ENCODE data around the gene CHRNA9.

CHRNA9 gene

GRCh38 chr4:40305328-40306170, 29.6 kb upstream of the CHRNA9 start:
- no peak for TF ChIP-seq ZFX (IDR thresholded peaks at IDR 0.05; ENCODE audit: borderline replicate concordance)
- TF ChIP-seq, protein P1, sequence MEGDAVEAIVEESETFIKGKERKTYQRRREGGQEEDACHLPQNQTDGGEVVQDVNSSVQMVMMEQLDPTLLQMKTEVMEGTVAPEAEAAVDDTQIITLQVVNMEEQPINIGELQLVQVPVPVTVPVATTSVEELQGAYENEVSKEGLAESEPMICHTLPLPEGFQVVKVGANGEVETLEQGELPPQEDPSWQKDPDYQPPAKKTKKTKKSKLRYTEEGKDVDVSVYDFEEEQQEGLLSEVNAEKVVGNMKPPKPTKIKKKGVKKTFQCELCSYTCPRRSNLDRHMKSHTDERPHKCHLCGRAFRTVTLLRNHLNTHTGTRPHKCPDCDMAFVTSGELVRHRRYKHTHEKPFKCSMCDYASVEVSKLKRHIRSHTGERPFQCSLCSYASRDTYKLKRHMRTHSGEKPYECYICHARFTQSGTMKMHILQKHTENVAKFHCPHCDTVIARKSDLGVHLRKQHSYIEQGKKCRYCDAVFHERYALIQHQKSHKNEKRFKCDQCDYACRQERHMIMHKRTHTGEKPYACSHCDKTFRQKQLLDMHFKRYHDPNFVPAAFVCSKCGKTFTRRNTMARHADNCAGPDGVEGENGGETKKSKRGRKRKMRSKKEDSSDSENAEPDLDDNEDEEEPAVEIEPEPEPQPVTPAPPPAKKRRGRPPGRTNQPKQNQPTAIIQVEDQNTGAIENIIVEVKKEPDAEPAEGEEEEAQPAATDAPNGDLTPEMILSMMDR (IDR thresholded peaks at IDR 0.05): no peak
- H3K27ac ChIP-seq: no peak overlapping the region

GRCh38 chr4:40306226-40306625, 28.9 kb upstream of the CHRNA9 start:
- TF ChIP-seq, protein P1 (IDR thresholded peaks at IDR 0.05): no peak
- no peak for TF ChIP-seq ZFX (IDR thresholded peaks at IDR 0.05; ENCODE audit: borderline replicate concordance)
- no peak overlapping the region for H3K27ac ChIP-seq

DNA sequence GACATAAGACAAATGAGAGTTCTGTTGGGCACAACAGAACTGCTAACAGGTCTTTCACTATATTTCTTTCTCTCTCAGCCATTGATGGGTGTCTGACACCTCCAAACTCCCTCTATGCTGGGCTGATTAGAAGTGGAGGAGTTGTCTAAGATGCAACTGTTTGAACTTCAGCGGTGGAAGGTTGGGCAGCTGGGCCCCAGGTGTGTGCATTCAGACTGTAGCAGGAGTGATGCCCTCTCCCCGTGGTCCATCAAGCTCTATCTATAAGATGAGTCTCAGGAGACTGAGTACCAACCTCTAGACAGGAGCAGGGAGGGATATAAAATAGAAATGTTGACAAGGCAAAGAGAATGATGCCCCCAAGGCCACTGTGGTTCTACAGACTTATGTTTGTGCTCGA, 28.2 kb upstream of the CHRNA9 start:
- TF ChIP-seq, protein P1 (IDR thresholded peaks at IDR 0.05): no peak
- no peak for TF ChIP-seq ZFX (IDR thresholded peaks at IDR 0.05; ENCODE audit: borderline replicate concordance)
- H3K27ac ChIP-seq: no peak overlapping the region

DNA sequence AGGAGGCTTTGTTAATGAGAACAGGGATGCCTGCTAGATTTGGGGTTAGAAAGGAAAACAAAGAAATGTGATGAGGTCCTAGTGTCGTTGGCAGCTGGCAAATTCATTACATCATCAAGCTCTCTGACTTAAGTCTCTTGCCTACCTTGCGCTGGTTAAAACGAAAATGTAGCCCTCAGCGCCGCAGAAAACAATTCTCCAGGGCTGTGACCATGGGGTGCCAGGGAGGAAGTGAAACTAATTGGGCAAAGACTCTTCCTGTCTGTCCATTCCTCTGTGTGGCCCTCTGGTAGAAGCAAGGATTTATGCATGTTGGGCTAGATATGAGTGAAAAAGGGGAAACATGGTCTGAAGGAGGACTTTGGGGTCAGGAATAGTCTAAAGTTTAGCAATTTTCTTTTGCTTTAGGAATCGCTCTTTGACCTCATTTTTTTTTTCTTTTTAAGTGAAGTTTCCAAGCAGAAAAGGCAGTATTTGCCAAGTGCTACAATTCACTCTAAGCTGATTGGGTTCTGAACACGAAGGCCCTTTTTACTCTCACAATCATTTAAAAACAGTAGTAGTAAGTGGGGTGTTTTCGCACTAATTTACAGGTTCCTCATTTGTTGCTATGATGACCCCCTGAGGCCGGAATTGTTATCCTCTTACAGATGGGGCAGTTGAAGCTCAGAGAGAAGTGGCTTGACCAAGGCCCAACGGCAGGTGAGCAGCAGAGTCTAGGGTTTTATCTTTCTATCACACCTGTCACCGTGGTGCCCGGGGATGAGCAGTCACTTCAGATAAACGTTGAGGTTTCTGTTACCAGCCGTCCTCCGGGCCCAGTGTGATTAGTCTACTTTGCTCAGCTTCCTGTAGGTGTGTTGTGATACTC, 27.3 kb upstream of the CHRNA9 start:
- TF ChIP-seq ZFX (IDR thresholded peaks at IDR 0.05; ENCODE audit: borderline replicate concordance): no peak
- TF ChIP-seq, protein P1 (IDR thresholded peaks at IDR 0.05): no peak
- no peak overlapping the region for H3K27ac ChIP-seq

GRCh38 chr4:40308528-40309122, 26.5 kb upstream of the CHRNA9 start:
- TF ChIP-seq ZFX (IDR thresholded peaks at IDR 0.05; ENCODE audit: borderline replicate concordance): no peak
- TF ChIP-seq, protein P1 (IDR thresholded peaks at IDR 0.05): no peak
- no peak overlapping the region for H3K27ac ChIP-seq

- H3K27ac ChIP-seq: no peak overlapping the region
- TF ChIP-seq, protein P1 (IDR thresholded peaks at IDR 0.05): peak; percentile 94
- TF ChIP-seq ZFX (IDR thresholded peaks at IDR 0.05; ENCODE audit: borderline replicate concordance): no peak
These were observed 25.8 kb upstream of the CHRNA9 start for GRCh38 chr4:40309250-40309774.

All from 22Rv1 (cell line).